IPS DF 4.7 (cell line): ENCODE measurements around the gene FBXO10.
"Not testable (repeated sequence)": the region's sequence is repeated elsewhere in the genome, so short reads cannot be mapped to it uniquely, and the experiment has no call there.

Experiments used
- DNase-seq: peaks from one replicate; pipeline ENCODE4 v3.0.0-alpha.2; 2013; ENCODE audit warnings: low spot score; ENCODE audit errors: extremely low read depth

FBXO10 gene

DNA sequence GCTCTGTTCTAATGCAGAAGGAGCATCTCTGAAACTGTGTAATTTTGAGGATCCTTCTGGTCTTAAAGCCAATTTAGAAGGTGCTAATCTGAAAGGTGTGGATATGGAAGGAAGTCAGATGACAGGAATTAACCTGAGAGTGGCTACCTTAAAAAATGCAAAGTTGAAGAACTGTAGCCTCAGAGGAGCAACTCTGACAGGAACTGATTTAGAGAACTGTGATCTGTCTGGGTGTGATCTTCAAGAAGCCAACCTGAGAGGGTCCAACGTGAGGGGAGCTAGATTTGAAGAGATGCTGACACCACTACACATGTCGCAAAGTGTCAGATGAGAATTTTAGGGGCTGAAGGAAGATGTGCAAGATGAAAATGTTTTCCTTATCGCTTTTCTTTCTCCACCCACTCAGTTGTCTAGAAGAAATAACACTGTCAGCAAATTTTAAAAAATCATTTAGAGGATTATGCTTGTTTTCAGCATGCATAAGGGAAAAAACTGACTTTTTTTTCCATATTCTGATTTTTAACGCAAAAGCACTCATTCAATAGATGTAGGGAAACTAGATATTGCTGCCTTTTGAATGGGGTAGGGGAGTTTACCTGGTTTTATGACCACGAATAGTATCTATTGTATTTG is 98.1 kb downstream of the FBXO10 start:
- DNase-seq: not testable (repeated sequence)

DNA sequence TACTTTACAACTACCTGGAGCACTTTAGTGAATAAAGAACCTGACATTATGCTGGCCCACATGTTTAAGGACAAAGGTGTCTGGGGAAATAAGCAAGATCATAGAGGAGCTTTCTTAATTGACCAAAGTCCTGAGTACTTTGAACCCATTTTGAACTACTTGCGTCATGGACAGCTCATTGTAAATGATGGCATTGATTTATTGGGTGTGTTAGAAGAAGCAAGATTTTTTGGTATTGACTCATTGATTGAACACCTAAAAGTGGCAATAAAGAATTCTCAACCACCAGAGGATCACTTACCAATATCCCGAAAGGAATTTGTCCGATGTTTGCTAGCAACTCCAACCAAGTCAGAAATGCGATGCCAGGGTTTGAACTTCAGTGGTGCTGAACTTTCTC is 98.7 kb downstream of the FBXO10 start:
- DNase-seq: not testable (repeated sequence)

DNA sequence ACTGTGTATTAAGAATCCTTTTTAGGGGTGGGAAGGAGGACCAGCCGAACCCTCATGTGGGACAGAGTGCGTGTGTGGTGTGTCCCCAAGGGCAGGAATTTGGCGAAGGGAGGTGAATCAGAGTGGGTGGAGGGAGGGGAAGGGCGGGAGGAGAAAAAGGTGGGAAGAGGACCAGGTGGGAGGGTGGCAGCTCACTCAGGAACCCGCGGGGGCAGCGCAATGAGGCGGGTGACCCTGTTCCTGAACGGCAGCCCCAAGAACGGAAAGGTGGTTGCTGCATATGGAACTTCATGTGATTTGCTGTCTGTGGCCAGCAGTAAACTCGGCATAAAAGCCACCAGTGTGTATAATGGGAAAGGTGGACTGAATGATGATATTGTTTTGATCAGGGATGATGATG is 99.2 kb downstream of the FBXO10 start:
- no peak for DNase-seq

DNA sequence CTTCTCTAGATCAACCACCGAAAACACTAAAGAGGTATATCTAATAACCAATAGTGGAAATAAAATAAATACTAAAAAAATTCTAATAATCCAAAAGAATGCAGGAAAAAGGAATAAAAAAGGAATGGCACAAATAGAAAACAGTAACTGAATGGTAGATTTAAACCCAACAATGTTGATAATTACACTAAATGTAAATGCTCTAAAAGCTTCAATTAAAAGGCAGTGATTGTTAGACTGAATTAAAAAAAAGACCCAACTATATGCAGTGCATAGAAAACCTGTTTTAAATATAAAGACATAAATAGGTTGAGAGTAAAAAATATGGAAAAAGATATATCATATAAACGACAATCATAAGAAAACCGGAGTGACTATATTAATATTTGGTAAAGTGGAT is 101.7 kb downstream of the FBXO10 start:
- DNase-seq: no peak

DNA sequence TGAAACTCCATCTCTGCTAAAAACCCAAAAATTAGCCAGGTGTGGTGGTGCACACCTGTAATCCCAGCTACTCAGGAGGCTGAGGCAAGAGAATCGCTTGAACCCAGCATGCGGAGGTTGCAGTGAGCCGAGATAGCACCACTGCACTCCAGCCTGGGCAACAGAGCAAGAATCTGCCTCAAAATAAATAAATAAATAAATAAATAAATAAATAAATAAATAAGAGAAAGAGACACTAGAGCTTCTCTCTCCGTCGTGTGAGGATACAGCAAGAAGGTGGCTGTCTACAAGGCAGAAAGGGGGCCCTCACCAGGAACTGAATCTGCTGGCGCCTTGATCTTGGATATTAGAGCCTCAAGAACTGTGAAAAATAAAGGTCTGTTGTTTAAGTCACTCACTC is 102.2 kb downstream of the FBXO10 start:
- not testable (repeated sequence) for DNase-seq

DNA sequence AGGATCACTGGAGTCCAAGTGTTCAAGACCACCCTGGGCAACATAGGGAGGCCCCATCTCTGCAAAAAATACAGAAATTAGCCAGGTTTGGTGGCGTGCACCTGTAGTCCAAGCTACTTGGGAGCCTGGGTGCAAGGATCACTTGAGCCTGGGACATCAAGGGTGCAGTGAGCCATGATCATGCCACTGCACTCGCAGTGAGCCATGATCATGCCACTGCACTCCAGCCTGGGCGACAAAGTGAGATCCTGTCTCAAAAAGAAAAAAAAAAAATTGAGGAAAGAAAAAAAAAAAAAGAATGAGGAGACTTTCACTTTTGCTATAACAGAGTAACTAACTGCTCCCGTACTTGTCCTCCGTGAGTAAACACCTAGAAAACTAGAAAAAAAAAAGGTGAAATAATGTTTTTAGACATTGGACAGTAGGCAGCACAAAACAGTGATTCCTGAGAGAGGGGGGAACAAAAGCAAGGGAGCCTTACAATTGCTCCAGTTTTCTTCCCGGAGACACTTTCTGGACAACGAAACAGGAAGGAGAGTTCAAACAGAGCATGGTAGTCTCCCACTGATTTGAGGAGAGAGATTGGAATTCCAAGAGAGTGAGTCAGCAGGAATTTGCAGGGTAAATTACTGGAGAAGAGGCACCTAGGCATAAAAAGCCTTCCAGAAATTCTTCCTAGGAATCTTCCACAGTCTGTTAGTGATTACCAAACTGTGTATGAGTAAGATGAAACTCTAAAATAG is 104.1 kb downstream of the FBXO10 start:
- DNase-seq: peak; percentile 94

DNA sequence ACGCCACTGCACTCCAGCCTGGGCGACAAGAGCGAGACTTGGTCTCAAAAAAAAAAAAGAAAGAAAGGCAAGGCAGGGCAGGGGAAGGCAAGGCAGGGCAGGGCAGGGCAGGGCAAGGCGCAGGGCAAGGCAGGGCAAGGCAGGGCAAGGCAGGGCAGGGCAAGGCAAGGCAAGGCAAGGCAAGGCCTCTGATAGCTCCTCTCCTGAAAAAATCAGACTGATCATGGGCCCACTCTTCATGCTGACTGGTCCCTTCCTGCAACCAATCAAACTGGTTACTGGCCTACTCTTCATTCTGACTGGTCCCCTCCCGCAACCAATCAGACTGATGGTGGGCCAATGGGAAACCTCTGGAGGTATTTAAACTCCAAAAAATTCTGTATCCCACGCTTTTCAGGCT is 107.6 kb downstream of the FBXO10 start:
- DNase-seq: no peak

DNA sequence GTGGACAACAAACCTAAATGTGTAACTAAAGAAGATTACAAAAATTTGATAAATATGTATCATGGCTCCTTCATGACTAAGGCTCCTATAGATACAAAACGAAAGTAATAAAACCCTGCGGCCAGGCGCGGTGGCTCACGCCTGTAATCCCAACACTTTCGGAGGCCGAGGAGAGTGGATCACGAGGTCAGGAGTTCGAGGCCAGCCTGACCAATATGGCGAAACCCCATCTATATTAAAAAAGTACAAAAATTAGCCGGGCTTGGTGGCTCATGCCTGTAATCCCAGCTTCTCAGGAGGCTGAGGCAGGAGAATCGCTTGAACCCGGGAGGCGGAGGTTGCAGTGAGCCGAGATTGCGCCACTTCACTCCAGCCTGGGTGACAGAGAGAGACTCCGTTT is 108.7 kb downstream of the FBXO10 start:
- not testable (repeated sequence) for DNase-seq

DNA sequence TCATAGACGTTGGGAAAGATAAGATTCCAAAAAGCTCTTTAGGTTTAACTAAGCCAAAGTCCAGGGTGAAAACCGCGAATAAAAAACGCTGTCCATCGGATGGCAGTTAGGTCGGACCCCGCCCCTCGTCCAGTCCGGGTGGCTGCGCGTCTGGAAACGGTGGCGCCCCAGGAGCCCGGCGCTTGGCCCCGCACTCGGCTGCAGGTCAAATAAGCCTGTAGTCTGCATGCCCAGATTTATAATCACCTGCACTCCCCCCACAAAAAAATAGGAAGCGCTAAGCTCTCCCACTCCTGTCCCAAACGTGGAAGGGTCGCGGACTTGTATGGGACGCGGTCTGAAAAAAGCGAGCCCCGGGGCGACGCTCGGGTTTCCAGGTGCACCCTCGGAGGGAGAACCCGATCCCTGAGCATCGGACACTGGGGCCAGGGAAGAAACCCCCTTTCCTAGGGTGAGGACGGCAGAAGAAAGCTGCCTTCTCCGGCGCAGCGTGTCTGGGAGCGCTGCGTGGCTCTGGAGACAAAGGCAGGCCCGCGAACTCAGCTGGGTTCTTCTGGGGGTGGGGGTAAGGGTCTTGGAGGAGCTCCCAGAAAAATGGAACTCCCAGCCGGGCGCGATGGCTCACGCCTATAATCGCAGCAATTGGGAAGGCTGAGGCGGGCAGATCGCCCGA is 110.0 kb downstream of the FBXO10 start:
- no peak for DNase-seq

DNA sequence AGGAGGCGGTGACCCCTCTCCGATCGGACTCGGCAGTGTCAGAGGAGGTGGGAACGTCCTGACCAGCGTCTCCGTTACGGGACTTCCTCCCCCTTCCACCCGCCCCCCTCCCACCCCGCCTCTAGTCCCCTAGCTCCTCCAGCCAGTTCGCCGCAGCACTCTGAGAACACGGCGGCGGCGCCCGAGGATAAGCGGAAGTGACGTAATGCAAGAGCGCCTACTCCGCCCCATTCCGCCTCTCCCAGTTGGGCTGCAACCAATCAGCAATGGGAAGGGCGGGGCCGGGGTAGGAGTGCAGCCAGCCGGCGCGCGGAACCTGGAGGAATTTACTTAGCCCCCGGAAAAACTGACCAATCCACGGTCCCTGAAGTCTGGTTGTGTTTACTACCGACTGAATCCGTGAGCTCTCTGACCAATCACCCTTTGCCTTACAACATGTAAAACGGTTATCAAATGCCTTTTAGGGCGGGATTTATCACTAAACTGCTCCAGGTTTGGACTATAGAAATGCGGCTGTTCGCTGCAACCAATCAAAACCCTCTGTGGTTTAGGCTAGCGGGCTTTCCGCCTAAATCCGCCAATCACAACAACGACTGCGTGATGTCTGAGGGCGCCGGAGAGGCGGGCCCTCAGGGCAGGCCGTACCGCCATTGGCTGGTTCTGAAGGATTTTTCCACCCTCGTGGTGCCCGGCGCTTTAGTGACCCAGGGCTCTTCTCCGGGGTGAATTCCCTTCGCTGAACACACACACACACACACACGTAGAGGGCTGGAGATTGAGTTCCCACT is 110.7 kb downstream of the FBXO10 start, which contains the start of gene ZBTB5:
Gene ZBTB5 (minus strand): TSS at position 202 of the 788 bp plus-strand sequence. CDS start 22,899 bp downstream, outside the sequence.
- peak; percentile 99 for DNase-seq

DNA sequence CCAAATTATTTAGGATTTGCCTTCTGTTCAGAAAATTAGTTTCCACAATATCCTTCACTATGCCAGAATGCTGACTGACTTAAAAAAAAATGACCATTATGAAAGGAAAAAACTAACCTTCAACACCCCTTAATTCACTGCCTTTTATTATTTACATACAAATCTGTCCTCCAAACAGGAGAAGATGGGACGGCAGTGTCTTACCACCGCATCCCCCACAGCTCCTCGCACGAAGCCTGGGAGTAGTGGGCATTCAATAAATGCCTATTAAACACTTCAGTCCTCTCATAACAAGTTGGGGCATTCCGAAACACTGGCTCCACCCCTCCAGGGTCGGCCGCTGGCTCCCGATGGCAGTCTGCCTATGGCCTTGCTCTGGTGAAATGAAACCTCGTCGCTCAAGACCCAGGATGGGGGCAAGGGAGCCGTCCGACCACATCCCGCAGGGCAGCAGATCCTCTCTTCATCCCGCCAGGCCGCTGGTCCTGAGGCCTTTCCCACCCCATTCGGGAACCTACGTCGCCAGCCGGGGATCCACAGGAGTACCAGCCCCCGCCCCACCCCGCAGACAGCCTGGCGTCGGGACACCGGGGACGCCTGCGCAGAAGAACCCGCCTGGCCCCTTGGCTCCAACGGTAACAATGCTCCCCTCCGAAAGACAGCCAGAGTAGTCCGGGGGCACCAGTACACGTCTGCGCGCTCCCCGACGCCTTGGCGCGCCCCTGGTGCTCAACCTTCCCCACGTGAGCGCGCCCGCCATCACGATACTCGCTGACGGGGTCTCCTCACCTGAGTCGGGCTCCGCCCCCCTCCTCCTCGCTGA is 111.5 kb downstream of the FBXO10 start:
- no peak for DNase-seq

DNA sequence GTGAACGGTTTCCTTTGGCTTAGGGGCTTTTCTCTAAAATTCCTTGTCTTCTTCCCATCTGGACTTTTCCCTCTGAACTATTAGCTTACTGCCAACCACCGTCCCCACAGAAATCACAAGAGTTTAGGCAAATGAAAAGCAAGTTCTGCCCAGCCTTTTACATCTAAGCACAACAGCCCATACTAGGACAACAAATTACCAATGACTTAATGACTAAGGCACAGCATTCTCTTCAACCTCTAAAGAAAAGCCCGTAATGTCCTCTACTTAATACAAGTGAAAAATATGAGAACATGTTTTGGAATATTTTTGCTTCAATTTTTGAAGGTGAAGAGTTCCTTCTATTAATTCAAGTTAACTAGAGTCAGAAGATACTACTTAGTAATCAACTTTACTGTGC is 112.2 kb downstream of the FBXO10 start:
- DNase-seq: no peak
